D341Med (cell line): Measurements from ENCODE around the gene ADI1.
"Not testable (repeated sequence)": the region's sequence is repeated elsewhere in the genome, so short reads cannot be mapped to it uniquely, and the experiment has no call there.

Experiments used
- DNase-seq: peaks from one replicate; pipeline ENCODE4 v3.0.0; 2012; ENCODE audit warnings: low spot score

Gene ADI1

DNA sequence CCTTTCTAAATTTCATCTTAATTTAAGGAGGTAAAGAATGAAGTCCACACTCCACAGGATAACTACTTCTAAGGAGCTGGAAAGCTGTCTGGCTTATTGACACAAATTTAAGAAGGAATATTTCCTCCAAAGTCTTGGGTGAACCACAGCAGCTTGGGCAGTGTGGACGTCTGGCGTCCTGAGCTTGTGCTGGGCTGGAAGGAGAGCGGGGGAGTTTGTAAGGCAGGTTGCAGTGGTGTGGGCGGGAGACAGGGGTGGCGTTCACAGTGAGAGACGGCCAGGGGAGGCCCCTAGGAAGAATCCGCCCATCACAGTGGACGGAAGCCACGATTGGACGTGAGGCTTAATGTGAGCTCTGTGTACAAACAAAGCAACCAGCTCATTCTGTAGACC is 25.7 kb downstream of the ADI1 start:
- DNase-seq: no peak

DNA sequence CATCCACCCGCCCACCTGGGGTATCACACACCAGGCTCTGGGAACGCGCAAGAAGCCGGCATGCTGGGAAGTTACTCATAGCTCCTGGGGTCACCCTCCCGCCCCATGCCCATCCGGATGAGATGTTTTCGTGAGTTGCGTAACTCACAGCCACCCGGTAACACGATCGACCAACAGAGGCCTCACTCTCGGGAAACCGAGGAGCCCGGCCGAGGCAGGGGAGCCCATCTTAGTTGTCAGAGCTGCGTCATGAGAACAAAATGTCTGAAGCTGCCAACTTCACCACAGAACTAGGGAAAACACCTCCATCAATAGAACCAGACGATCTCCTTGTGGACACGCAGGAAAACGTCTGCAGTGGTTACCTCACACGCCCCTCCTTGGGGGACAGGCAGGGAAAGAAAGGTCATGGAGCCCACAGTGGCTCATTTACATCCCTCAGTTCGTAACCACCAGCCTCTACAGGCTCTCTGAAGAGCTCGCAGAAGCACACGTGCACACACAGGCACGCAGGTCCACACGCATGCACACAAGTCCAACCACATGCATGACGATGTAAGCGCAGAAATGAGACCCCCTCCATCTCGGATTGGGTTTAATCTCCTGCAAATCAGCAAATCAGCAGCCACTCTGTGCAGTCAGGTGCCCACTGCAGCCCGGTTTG is 26.2 kb downstream of the ADI1 start:
- DNase-seq: no peak

DNA sequence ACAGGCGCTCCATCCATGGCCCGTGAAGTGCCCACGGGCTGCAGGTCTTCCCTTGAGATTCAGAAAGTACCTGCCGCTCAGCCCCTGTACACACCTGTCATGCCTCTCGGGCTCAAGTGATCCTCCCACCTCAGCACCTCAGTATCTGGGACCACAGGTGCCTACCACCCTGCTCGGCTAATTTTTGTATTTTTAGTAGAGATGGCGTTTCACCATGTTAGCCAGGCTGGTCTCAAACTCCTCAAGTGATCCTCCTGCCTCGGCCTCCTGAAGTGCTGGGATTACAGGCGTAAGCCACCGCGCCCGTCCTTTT is 26.9 kb downstream of the ADI1 start:
- DNase-seq: not testable (repeated sequence)

DNA sequence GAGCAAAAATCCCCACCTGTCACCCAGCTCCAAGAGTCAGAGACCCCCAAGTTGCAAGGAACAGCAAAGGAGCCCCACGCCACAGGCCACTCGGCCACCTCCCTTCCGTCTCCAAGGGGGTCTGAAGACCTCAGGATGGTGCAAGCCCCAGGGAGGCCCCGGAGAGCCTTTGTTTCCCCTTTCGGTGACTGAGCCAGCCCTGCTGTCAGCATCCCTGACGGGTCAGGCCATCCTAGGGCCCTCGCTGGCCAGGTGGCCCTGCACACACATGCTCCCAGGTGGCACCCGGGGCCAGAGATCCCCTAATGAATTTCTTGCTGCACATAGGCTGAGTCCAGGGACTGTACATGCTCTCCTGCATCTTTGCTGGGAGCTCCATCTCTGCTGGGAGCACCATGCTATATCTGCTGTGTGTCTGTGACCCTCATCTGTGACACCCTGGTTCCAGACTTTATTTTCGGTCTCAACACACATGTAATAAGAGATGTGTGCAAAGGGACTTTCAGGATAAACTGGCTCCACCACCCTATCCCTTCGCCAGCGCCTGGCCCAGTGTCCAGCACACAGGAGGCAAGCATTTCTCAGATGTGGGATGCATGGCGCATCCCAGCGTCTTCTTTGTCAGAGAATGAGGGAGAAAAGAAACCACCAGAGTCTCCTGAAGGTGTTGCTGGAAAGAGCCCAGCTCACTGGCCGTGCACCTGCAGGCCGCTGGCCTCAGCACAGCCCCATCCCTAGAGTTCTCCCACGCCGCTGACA is 27.4 kb downstream of the ADI1 start:
- no peak for DNase-seq

DNA sequence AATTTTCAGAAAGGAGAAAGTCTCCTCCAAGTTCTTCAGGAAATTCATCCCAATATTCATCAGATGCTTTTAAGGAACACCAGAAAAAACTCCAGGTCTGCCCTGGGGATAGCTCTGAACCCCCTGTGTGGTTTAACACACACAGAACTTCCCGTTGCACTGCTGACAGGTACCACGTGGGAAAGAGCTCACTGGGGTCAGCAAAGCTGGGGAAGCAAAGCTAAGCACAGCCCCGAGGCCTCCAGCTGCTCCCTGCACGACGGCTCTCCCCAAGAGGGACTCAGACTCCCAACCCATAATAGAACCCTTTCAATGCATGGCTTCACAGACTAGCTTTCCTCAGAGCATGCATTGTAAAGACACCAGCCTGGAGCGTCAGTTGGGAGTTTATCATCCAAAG is 28.0 kb downstream of the ADI1 start:
- no peak for DNase-seq

DNA sequence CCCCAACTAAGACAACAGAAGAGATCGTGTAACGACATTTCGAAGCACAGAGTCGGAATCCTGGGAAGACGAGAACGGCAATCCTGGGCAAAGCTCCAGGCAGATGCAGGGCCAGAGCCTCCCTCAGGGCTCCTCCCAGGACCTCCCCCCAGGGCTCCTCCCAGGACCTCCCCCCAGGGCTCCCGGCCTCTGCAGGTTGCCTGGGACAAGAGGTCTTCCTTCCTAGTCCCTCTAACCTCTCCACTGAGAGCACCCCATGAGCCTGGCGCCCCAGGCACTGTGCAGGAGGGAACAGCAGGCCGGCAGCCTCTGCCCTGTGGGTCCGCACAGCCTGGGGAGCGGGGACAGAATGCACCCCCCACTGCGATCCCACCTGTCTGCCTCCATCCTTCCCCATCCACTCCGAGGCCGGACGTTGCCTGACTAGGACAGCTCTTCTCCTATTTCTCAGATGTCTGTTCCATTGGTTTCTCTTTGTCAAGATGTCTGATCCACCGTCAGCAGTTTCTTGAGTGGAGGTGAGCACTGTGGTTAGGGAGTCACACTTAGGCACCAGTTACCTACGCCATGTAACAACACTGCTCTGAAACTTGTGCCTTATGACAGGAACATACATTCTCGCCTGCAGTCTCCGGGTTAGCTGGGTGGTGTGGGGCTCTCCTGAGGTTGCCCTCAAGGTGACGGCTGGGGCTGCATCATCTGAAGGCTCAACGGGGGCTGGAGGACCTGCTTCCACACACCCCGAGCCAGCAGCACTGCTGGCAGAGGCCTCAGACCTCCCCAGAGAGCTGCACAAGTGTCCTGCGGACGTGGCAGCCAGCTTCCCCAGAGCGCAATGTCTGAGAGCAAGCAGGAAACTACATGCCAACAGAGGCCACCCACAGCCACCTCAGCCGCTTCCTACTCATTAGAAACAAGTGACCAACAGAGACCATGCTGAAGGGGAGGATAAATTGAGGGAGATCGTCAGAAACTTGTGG is 28.9 kb downstream of the ADI1 start:
- DNase-seq: no peak

DNA sequence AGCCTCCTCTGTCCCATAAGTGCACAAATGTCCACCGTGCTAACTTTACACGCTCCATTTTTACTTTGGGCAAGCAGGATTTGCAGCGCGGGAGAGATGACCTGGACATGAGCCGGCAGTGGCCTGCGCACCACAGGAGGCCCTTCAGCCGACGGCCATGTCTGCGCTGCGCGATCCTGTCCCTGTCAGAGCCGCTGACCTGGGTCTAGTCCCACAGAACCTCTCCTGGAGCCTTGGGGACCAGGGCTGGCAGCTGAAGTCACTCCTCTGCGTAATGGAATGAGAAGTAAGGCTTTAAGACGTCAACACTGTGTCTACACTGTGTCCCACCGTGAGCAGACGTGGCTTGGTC is 29.6 kb downstream of the ADI1 start:
- DNase-seq: no peak

DNA sequence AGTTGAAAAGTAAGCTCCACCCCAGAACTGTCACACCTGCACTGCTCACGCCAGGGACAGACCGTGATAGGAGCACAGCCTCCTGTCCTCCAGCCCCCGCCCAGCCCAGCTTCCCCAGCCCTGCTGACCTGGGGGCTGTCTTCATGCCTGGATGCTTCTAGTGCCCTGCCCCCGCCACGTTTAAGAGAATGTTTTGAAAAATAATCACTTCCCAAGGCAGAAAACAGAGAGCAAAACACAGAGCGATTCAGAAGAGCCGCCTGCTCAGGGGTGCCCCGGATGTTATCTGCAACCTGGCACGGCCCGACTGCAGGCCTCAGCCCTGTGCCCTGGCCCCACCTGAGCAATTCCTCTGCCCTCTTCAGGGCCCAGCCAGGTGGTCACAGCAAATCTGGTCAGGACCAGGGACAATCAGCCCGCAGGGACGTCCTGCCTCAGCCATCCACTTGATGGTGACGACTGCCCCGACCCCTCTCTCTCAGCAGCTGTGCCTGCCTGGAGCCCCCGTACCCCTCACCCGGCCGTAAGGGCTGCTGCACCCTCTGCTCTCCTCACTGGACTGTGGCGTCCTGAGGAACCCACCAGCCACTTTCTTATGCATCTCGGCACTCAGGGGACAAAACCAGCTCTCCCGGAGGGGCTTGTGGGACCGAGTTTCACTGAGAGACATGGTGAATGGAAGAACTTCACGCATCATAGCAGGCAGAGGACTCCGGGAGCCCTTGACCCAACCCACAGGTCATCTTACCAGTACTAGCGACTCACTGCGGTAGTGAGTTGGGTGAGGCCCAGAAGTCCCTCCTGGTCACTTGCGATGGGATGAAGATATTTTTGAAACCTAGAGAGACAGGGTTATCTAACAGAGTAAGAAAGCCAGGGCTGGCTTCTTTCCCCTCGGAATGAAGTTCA is 30.2 kb downstream of the ADI1 start:
- no peak for DNase-seq

DNA sequence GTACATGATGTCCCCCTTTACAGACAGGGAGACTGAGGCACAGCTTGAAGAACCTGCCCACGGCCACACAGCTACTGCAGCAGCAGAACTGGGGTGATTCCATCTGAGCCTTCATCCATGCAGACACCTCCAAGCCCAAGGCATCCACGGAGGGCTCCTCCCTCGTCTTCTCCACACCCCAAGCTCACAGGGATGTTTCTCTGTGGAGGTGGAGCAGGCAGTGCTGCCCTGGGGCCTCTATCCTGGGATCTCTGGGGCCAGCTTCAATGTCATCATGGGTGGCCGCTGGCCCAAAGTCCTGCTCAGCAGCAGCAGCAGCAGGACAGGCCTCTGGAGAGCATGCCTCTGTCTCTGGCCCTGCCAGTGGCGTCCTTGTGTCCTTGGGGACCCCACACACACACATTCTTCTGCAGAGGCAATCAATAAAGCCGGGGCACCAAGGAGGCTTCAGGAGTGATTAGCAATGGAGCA is 31.2 kb downstream of the ADI1 start:
- DNase-seq: no peak

DNA sequence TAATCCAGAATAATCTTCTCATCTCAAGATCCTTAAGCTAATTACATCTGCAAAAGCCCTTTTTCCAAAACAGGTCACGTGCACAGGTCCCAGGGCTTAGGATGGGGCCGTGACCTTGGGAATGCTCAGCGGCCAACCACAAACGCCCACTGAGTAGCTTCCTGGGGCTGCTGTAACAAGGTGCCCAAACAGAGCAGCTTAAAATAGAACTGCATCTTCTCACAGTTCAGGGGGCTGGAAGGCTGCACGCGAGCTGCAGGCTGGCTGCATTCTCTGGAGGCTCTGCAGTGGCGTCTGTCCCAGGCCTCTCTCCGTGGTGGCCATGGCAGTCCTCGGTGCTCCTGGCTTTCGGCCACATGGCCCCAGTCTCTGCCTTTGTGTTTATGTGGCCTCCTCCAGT is 31.9 kb downstream of the ADI1 start:
- DNase-seq: no peak

DNA sequence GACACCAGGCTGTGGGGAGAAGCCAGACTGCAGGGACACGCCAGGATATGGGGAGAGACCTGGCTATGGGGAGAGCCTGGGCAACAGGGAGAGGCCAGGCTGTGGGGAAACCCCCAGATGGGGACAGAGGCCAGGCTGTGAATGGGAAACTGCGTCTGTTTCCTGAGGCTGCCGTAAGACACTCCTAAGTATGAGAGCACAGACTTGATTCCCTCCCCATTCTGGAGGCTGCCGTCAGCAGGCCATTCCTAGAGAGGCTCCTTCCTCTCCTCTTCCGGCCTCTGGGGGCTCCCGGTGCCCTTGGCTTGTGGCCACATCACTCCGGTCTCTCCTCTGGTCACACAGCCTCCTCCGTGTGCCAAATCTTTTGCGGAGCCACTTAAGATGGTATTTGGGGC is 32.3 kb downstream of the ADI1 start:
- DNase-seq: no peak

DNA sequence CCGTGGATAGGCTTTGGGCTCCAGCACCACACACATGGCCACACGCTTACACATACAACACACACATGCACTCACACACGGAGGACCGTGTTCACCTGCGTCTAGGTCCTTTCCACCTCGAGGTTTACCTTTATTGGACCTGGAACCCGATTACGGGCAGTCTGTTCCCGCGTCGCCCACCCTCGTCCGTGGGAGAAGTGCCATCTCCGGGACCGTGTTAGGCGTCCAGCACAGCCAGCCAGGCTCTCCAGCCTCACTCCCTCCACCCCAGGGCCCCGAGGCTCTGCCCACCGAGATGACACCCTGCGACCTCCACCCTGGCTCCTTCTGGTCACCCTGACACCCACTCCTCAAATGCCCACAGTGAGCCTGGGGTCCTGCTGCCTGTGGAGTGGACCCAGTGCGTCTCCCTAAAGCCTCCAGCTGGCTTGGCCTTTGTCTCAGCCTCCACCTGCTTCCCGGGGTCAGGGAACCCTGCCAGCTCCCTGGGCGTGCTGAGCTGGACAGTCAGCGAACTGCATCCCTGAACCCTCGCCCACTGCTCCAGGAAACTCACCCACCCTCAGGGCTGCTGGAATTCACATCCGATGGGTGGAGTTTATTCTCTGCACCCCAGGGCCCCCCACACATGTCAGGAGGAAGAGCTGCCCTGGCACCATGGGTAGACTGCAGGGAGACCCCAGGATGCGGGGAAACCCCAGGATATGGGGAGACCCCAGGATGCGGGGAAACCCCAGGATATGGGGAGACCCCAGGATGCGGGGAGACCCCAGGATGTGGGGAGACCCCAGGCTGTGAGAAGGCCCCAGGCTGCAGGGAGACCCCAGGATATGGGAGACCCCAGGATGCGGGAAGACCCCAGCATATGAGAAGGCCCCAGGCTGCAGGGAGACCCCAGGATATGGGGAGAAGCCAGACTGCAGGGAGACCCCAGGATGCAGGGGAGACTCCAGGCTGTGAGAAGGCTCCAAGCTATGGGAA is 33.0 kb downstream of the ADI1 start:
- DNase-seq: no peak

DNA sequence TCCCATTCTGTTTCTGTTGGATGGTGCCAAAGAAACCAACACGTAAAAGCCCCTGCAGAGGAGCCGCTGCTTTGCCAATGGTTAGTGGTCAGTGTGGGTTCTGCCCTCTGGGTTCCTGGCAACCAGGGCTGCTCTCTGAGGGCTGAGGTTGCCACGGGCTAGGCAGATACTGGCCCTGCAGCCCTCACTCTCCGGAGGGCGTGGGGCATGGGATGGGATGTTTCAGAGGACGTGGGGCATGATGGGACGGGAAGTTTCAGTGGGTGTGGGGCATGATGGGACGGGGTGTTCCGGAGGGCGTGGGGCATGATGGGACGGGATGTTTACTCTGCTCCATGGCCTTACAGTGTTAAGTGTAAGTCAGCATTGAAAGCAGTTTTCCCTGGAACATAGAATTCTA is 34.2 kb downstream of the ADI1 start:
- DNase-seq: no peak

DNA sequence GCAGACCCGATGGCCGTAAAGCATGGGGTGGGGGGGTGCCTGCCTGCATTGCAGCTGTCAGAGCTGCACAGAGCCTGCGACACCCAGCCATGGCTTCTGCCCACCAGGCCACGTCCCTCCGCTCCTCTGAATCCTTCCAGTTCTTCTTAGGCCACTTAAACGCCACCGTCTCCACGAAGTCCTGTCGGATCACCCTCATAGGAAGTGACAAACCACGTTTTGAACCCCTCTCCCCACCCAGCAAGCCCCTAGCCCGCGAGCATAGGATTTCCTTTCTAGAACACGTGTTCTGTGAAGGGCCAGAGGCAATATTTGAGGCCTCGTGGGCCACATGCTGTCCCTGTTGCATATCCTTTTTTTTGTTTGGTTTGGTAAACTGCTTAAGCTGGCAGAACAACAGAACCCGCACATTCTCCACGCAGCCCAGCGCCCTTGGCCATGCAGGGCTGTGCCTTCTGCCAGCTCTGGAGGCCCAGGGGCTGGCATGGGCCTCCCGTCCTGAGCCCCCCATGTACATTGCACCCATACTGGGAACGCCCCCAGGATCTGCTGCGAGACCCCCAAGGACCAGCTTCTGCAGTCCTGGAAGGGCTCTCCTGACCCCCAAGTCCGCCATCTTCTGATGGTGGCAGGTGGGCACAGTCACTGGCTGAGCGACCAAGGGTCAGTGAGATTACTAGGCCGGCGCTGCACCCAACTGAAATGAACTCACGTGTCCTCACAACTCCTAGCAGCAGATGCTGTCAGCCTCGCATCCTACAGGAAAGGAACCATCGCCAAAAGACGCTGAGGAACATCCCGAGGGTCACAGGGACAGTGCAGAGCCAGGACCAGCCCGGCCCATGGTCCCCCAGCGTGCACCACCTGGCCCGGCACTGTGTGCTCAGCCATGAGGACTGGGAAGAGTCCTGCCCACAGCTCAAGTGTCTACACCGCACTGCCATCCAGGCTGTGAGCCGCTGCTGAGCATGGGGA is 35.1 kb downstream of the ADI1 start:
- no peak for DNase-seq

DNA sequence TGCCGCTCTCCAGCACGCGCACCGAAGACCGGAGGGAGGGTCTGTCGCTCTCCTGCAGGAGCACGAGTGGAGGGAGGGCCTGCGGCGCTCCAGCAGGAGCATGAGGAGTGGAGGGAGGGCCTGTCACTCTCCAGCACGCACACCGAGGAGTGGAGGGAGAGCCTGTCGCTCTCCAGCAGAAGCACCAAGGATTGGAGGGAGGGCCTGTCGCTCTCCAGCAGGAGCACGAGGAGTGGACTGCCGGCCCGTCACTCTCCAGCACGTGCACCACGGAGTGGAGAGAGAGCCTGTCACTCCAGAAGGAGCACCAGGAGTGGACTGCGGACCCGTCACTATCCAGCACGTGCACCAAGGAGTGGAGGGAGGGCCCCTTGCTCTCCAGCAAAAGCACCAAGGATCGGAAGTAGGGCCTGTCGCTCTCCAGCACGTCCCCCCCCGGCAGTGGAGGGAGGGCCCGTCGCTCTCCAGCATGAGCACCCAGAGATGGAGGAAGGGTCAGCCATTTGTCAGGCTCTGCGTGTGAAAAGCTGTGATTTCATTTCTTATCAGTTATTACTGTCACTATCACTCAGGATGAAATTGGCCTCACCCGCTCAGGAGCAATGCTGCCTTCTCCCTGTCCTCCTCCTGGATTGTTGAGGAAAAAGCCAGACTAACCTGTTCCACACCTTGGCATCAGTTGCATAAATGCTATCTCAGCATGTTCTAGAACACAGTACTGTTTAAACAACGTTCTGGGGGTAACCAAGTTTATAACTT is 35.9 kb downstream of the ADI1 start:
- no peak for DNase-seq

DNA sequence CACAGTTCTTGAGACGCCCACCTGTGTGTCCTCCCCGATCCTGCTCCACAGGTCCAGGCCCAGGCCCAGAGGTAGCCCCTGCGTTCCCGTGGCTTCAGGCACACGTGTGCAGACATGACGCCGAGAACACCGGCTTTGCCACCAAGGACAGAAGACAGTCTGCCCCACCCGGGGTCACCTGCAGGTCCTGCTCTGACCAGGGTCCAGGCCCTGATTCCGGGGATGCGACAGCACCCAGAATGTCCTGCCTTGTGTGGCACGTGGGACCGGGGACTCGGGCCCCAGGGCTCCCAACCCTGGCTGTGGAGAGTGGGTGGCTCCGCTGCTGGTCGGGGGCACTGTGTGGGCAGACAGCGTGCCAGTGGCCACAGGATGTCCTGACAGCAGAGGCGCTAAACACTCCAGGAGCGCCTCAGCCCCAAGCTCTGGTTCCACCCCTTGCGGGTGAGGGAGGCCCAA is 36.9 kb downstream of the ADI1 start:
- no peak for DNase-seq

DNA sequence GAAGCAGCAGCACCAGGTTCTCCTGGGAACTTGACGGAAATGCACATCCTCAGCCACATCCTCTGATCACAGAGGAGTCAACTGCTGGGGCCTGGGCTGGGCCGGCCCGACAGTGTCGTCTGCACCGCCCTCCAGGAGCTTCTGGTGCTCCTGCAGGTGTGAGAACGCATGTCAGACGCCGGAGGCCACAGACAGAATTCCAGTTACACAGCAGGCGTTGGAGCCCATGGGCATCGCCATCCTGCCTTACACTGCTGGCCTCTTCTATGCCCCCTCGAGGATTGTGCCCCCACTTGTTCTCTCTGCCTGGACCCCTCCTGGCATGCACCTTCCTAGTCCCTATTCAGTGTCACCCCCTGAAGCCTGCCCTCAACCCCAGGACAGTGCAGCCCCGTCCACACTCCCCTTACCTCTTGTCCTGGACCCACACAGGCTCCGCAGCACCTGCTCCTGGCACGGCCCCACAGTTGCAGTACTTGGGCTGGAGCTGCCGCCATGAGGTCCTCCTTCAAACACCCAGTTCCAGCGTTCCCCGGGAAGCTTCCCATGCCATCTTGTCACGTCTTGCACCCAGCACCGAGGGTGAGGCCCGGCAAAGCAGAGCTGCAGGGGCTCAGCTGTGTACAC is 37.5 kb downstream of the ADI1 start:
- no peak for DNase-seq

DNA sequence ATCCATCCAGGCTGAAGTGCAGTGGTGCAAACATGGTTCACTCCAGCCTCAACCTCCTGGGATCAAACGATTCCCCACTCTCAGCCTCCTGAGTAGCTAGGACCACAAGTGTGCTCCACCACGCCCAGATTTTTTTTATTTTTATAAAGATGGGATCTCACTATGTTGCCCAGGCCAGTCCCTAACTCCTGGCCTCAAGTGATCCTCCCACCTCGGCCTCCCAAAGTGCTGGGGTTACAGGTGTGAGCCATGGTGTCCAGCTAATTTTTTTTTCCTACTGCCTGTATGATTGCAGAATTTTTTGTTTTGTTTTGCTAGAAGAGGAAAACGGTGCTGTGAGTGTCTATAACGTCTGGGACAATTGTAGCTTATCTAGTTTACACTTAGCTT is 38.3 kb downstream of the ADI1 start:
- no peak for DNase-seq
